IMR-90 (cell line): ENCODE measurements around the gene PHF21B. TPM values are rescaled to one million over a fixed set of nuclear protein-coding genes. Genes with fewer than 3 reads are reported as not detected.

ENCODE experiments used
- ATAC-seq: fragments of 200-7000 bp; cut with Tn5 transposase; 2 replicates; pipeline ENCODE4 v1.9.1; 2020; ENCODE audit warnings: low read depth, mild to moderate bottlenecking, moderate library complexity
- BruUV-seq: library from RNA; stranded (reverse); fragments of 400-500 nt; replicated peaks from 2 replicates; lab custom pipeline; 2021; lab: Mats Ljungman, UMichigan
- CTCF ChIA-PET: fragments of 300-600 bp; formaldehyde crosslinking; extraction: SDS; loops from one replicate; lab custom pipeline; 2021; ENCODE audit warnings: antibody characterized with exemption; lab: Yijun Ruan, JAX
- POLR2A ChIA-PET: fragments of 300-600 bp; sonication (Branson Sonifier 250); formaldehyde crosslinking; loops from one replicate; lab custom pipeline; 2022; ENCODE audit warnings: antibody characterized with exemption; ENCODE audit not compliant: unreplicated experiment; lab: Charles Lee
- DNase-seq: peaks from one replicate; pipeline ENCODE4 v3.0.0; 2013
- H2AFZ ChIP-seq: replicated peaks from 2 replicates; pipeline ENCODE3; 2013; ENCODE audit warnings: low read length, mild to moderate bottlenecking; ENCODE audit not compliant: poor library complexity
- H2AK5ac ChIP-seq: 2 replicates; pipeline ENCODE4 v1.6.1; 2013; ENCODE audit warnings: low read depth, low read length, inconsistent platforms
- H2AK9ac ChIP-seq: replicated peaks from 2 replicates; pipeline ENCODE3; 2013; ENCODE audit warnings: mild to moderate bottlenecking, low read depth, low read length, moderate library complexity; ENCODE audit not compliant: poor library complexity
- H2BK120ac ChIP-seq: 2 replicates; pipeline ENCODE4 v1.6.1; 2013; ENCODE audit warnings: low read depth, low read length, inconsistent platforms
- H2BK15ac ChIP-seq: 3 replicates; pipeline ENCODE4 v1.6.1; 2013; ENCODE audit warnings: low read depth, low read length, inconsistent platforms
- H2BK20ac ChIP-seq: 2 replicates; pipeline ENCODE4 v1.6.1; 2013; ENCODE audit warnings: low read depth, mild to moderate bottlenecking, inconsistent platforms, low read length, moderate library complexity
- H2BK5ac ChIP-seq: 2 replicates; pipeline ENCODE4 v1.6.1; 2013; ENCODE audit warnings: mild to moderate bottlenecking, low read depth, low read length, inconsistent platforms; ENCODE audit not compliant: poor library complexity, severe bottlenecking
- H3K14ac ChIP-seq: replicated peaks from 2 replicates; pipeline ENCODE4 v1.6.1; 2013; ENCODE audit warnings: low read depth, low read length, inconsistent platforms
- H3K18ac ChIP-seq: 2 replicates; pipeline ENCODE4 v1.6.1; 2013; ENCODE audit warnings: low read depth, low read length, control low read depth
- H3K23ac ChIP-seq: 2 replicates; pipeline ENCODE4 v1.6.1; 2013; ENCODE audit warnings: low read depth, low read length, inconsistent platforms
- H3K27ac ChIP-seq: 2 replicates; pipeline ENCODE4 v1.5.1; 2013; ENCODE audit warnings: mild to moderate bottlenecking, control low read depth, low read length; ENCODE audit not compliant: insufficient read depth
- H3K27me3 ChIP-seq: 2 replicates; pipeline ENCODE4 v1.6.1; 2013; ENCODE audit warnings: low read length; ENCODE audit not compliant: control insufficient read depth, insufficient read depth
- H3K36me3 ChIP-seq: 2 replicates; pipeline ENCODE4 v1.6.1; 2013; ENCODE audit warnings: low read length, mixed read lengths; ENCODE audit not compliant: control insufficient read depth, insufficient read depth
- H3K4ac ChIP-seq: 2 replicates; pipeline ENCODE4 v1.6.1; 2013; ENCODE audit warnings: low read depth, low read length, inconsistent platforms
- H3K4me1 ChIP-seq: 2 replicates; pipeline ENCODE4 v1.6.1; 2013; ENCODE audit warnings: low read length, mixed read lengths; ENCODE audit not compliant: control insufficient read depth, insufficient read depth
- H3K4me2 ChIP-seq: 2 replicates; pipeline ENCODE4 v1.6.1; 2013; ENCODE audit warnings: low read depth, mild to moderate bottlenecking, control low read depth, low read length, moderate library complexity
- H3K4me3 ChIP-seq: 2 replicates; pipeline ENCODE4 v1.5.1; 2013; ENCODE audit warnings: low read depth, mild to moderate bottlenecking, control low read depth, low read length, moderate library complexity; ENCODE audit not compliant: insufficient read depth
- H3K56ac ChIP-seq: 2 replicates; pipeline ENCODE4 v1.6.1; 2013; ENCODE audit warnings: low read length, inconsistent platforms; ENCODE audit not compliant: insufficient read depth; ENCODE audit errors: extremely low read depth
- H3K79me1 ChIP-seq, 2 experiments: 2 replicates each; pipeline ENCODE4 v1.6.1; 2013; ENCODE audit warnings: low read length in 2 of 2, inconsistent platforms in 1 of 2, low read depth in 1 of 2
- H3K9ac ChIP-seq: 2 replicates; pipeline ENCODE4 v1.6.1; 2013; ENCODE audit warnings: low read depth, low read length, control low read depth
- H3K9me1 ChIP-seq: 2 replicates; pipeline ENCODE4 v1.6.1; 2013; ENCODE audit warnings: low read length, inconsistent platforms; ENCODE audit not compliant: insufficient read depth
- H3K9me3 ChIP-seq: 2 replicates; pipeline ENCODE4 v1.6.1; 2013; ENCODE audit warnings: low read length; ENCODE audit not compliant: control insufficient read depth, insufficient read depth
- H4K20me1 ChIP-seq: 2 replicates; pipeline ENCODE4 v1.6.1; 2013; ENCODE audit warnings: low read length, inconsistent platforms; ENCODE audit not compliant: insufficient read depth
- H4K5ac ChIP-seq: 2 replicates; pipeline ENCODE4 v1.6.1; 2013; ENCODE audit warnings: mild to moderate bottlenecking, low read depth, low read length, control low read depth
- H4K8ac ChIP-seq, 2 experiments: 2 replicates each; pipeline ENCODE4 v1.6.1; 2013; ENCODE audit warnings: low read depth in 2 of 2, low read length in 2 of 2, control low read depth in 1 of 2, inconsistent platforms in 1 of 2
- H4K91ac ChIP-seq: 2 replicates; pipeline ENCODE4 v1.6.1; 2013; ENCODE audit warnings: low read depth, low read length, inconsistent platforms; ENCODE audit not compliant: insufficient read depth
- BHLHE40 ChIP-seq: fragments of 150-350 bp; IDR thresholded peaks from 2 replicates; pipeline ENCODE4 v1.6.1; 2016; ENCODE audit warnings: mild to moderate bottlenecking, low read depth, low read length
- CEBPB ChIP-seq: IDR thresholded peaks from 2 replicates; pipeline ENCODE4 v1.6.1; 2012; ENCODE audit warnings: low read depth, low read length, improper control_type of control experiment
- MAFK ChIP-seq: IDR thresholded peaks from 2 replicates; pipeline ENCODE4 v1.6.1; 2012; ENCODE audit warnings: low read depth, low read length, improper control_type of control experiment
- MAZ ChIP-seq: IDR thresholded peaks from 2 replicates; pipeline ENCODE4 v1.6.1; 2012; ENCODE audit warnings: low read depth, mild to moderate bottlenecking, low read length, improper control_type of control experiment, moderate library complexity, borderline replicate concordance
- NFE2L2 ChIP-seq: fragments of 150-350 bp; IDR thresholded peaks from 2 replicates; pipeline ENCODE4 v1.6.1; 2016; ENCODE audit warnings: low read depth, mild to moderate bottlenecking, low read length
- POLR2A ChIP-seq: IDR thresholded peaks from 2 replicates; pipeline ENCODE4 v1.6.1; 2012; ENCODE audit warnings: mild to moderate bottlenecking, low read depth, low read length
- RAD21 ChIP-seq: IDR thresholded peaks from 2 replicates; pipeline ENCODE4 v1.6.1; 2012; ENCODE audit warnings: low read length, improper control_type of control experiment
- RCOR1 ChIP-seq: IDR thresholded peaks from 2 replicates; pipeline ENCODE4 v1.6.1; 2012; ENCODE audit warnings: mild to moderate bottlenecking, low read length, improper control_type of control experiment; ENCODE audit not compliant: insufficient replicate concordance
- SMC3 ChIP-seq: fragments of 150-350 bp; IDR thresholded peaks from 2 replicates; pipeline ENCODE4 v1.6.1; 2016; ENCODE audit warnings: low read depth, mild to moderate bottlenecking, antibody characterized with exemption, low read length, moderate library complexity
- WGBS, 2 experiments: methylation state at CpG; one replicate each; pipeline versions ENCODE4 v1.1.5 to v1.1.7; 2013; ENCODE audit warnings: missing lambda C conversion rate in 2 of 2; ENCODE audit not compliant: insufficient read length in 1 of 2; ENCODE audit errors: extremely low coverage in 2 of 2; 5-methylcytosine and 5-hydroxymethylcytosine counted together
- dilution Hi-C: fragments of 300-500 bp; cut with HindIII; formaldehyde crosslinking; loops from one replicate; pipeline ENCODE4 v1.14.3; 2018; ENCODE audit warnings: low sequenced_read_pairs; ENCODE audit not compliant: unreplicated experiment
- in situ Hi-C: fragments of 300-500 bp; cut with MboI; formaldehyde crosslinking; loops from 3 replicates; pipeline ENCODE4 v1.14.3; 2019; ENCODE audit warnings: low sequenced_read_pairs, inconsistent platforms, mixed read lengths
- intact Hi-C: fragments of 100-400 bp; cut with micrococcal nuclease; formaldehyde crosslinking; loops from 2 replicates; pipeline ENCODE4 v1.10.0; 2022
- polyA plus RNA-seq, 3 experiments: library from polyadenylated mRNA; depleted of rRNA; stranded (reverse); fragments of >200 nt; gene quantifications; 2 replicates each; pipeline ENCODE4 v1.2.3, GENCODE V29; 2012; ENCODE audit warnings: low replicate concordance in 1 of 3
- total RNA-seq: library from RNA; depleted of rRNA; stranded (reverse); fragments of >200 nt; gene quantifications from 2 replicates; pipeline ENCODE4 v1.2.3, GENCODE V29; 2012
- TF ChIP-seq, protein P1 (sequence below): fragments of 150-350 bp; IDR thresholded peaks from 2 replicates; pipeline ENCODE4 v1.6.1; 2017; ENCODE audit warnings: mild to moderate bottlenecking, antibody characterized with exemption, low read length, low read depth
- TF ChIP-seq, protein P2 (sequence below): conservative IDR thresholded peaks from 2 replicates; pipeline ENCODE4 v1.5.1; 2012; ENCODE audit warnings: mild to moderate bottlenecking, low read depth, low read length, improper control_type of control experiment

The PHF21B gene
- total and polyA plus RNA-seq, 2 of the 4 experiments (the other 2 are of a cell fraction) = 0.02 TPM; not detected in 1

DNA sequence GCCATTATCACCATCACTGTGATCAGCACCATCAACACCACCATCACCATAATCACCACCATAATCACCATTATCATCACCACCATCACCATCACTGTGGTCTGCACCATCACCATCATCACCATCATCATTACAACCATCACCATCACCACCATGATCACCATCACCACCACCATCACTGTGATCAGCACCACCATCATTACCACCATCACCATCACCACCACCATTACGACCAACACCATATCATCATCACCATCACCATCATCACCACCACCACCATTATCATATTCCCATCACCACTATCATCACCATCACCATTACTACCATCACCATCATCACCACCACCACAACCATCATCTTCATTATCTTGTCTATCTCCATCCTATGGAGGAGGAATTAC, 125.2 kb downstream of the PHF21B start:
- intact Hi-C loops = no loop called here

More for the DNA sequence above, 125.2 kb downstream of the PHF21B start:
- H2AK5ac ChIP-seq = no peak overlapping the region
- H2BK120ac ChIP-seq = no peak overlapping the region
- no peak overlapping the region for H3K4me2 ChIP-seq
- in situ Hi-C loops = loop anchor here (10.0 kb wide), 1 partner anchor 60 kb away; no protein-coding TSS in a partner anchor
- ATAC-seq (no peak), DNase-seq (no peak)
- H2BK15ac ChIP-seq = no peak overlapping the region
- no peaks in the 10 kb centered on the region; the same call in 1 of the 2 replicates for H3K27me3 ChIP-seq
- no peak overlapping the region for H2AK9ac ChIP-seq
- no peak overlapping the region for H3K56ac ChIP-seq
- H2BK20ac ChIP-seq = no peak overlapping the region
- no peak overlapping the region for H3K4me3 ChIP-seq
- no peaks in the 10 kb centered on the region for H3K79me1 ChIP-seq
- no peak overlapping the region for H4K8ac ChIP-seq
- H3K9me3 ChIP-seq = no peaks in the 10 kb centered on the region
- H2AFZ ChIP-seq = no peak overlapping the region
- H3K4me1 ChIP-seq = no peaks in the 10 kb centered on the region
- ChIA-PET POLR2A (no interaction called here), CTCF (no interaction called here)
- no peak overlapping the region for H3K14ac ChIP-seq
- no peak overlapping the region for H4K91ac ChIP-seq
- H3K27ac ChIP-seq = no peak overlapping the region
- H3K4ac ChIP-seq = no peak overlapping the region
- H3K9me1 ChIP-seq = no peaks in the 10 kb centered on the region
- no peaks in the 10 kb centered on the region for H3K36me3 ChIP-seq
- TF ChIP-seq, protein P1, sequence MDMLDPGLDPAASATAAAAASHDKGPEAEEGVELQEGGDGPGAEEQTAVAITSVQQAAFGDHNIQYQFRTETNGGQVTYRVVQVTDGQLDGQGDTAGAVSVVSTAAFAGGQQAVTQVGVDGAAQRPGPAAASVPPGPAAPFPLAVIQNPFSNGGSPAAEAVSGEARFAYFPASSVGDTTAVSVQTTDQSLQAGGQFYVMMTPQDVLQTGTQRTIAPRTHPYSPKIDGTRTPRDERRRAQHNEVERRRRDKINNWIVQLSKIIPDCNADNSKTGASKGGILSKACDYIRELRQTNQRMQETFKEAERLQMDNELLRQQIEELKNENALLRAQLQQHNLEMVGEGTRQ = no peak
- no peak for TF ChIP-seq RCOR1
- TF ChIP-seq CEBPB = no peak
- TF ChIP-seq SMC3 = no peak
- TF ChIP-seq NFE2L2 = no peak
- TF ChIP-seq, protein P2, sequence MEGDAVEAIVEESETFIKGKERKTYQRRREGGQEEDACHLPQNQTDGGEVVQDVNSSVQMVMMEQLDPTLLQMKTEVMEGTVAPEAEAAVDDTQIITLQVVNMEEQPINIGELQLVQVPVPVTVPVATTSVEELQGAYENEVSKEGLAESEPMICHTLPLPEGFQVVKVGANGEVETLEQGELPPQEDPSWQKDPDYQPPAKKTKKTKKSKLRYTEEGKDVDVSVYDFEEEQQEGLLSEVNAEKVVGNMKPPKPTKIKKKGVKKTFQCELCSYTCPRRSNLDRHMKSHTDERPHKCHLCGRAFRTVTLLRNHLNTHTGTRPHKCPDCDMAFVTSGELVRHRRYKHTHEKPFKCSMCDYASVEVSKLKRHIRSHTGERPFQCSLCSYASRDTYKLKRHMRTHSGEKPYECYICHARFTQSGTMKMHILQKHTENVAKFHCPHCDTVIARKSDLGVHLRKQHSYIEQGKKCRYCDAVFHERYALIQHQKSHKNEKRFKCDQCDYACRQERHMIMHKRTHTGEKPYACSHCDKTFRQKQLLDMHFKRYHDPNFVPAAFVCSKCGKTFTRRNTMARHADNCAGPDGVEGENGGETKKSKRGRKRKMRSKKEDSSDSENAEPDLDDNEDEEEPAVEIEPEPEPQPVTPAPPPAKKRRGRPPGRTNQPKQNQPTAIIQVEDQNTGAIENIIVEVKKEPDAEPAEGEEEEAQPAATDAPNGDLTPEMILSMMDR = no peak
- TF ChIP-seq POLR2A = no peak
- no peak for TF ChIP-seq RAD21
- no peak for TF ChIP-seq MAZ
- no peak for TF ChIP-seq MAFK
- no peak for TF ChIP-seq BHLHE40
- H4K5ac ChIP-seq = no peak overlapping the region
- dilution Hi-C loops = no loop called here
- no TSS peak for BruUV-seq
- H3K23ac ChIP-seq = no peak overlapping the region
- no peaks in the 10 kb centered on the region for H4K20me1 ChIP-seq
- H3K18ac ChIP-seq = no peak overlapping the region
- WGBS, 2 experiments = 71% methylated on average over 1 of the region's 1 CpG; no CpG with 5 or more reads in 1 of the 2 experiments
- H2BK5ac ChIP-seq = no peak overlapping the region
- H3K9ac ChIP-seq = no peak overlapping the region
